ENCODE data around the gene GTSE1.

Gene GTSE1

DNA sequence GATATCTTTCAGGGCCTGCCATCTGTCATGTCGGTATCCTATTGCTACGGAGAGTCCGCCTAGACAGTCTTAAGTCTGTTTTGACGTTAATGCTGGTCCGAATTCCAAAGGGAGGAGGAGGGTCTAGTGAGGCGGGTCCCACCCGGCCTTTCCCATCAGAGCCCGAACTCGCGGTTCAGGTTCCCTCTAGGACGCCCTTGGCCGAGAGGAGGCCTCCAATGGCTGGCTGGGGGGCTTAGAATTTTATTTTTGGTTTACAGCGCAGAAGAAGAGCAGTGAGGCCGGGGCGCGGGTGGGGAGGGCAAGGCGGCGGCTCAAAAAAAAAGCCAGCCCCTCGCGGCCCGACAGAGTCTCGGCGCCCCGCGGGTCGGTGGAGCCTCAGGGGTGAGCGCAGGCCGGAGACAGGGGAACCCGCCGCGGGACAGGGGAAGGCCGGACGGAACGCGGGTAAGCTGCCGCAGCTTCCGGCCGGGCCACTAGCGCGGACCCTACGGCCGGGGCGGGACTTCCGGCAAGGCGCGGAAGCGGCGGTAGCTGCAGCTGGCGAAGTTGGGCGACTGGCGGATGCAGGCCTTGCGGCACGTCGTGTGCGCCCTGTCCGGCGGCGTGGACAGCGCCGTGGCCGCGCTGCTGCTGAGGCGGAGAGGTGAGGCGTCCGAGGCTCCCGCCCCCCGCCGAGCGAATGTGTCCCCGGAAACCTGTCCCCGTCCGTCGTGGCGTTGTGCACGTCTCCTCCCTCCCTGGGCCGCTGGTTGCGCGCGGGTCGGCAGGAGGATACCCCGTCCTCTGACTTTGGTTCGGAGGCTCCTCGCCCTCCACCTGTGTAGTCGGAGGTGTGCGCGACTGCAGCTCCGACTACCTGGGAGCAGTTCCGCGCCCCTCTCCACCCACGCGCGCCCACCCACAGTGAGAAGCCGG is 38.8 kb downstream of the GTSE1 start, which contains the start of gene TRMU:
Gene TRMU, plus strand, starts transcription at position 514 of the 918 bp plus-strand sequence. Its CDS starts 51 bp downstream, at position 565.
- Histone ChIP-seq H3K27me3 (ENCODE audit: insufficient read depth, low read length) (no peaks in the 10 kb centered on the region), H3K36me3 (ENCODE audit: insufficient read depth, low read length) (peaks cover 44% of the 10 kb centered on the region), H2AFZ (ENCODE audit: low read depth, low read length) (peak within 1 kb of the TSS; percentile 92), H3K9me3 (ENCODE audit: low read length) (no peaks in the 10 kb centered on the region), H3K4me3 (ENCODE audit: low read length) (peak within 1 kb of the TSS; percentile 71), H3K4me1 (ENCODE audit: insufficient read depth, low read length) (peaks cover 9% of the 10 kb centered on the region)

DNA sequence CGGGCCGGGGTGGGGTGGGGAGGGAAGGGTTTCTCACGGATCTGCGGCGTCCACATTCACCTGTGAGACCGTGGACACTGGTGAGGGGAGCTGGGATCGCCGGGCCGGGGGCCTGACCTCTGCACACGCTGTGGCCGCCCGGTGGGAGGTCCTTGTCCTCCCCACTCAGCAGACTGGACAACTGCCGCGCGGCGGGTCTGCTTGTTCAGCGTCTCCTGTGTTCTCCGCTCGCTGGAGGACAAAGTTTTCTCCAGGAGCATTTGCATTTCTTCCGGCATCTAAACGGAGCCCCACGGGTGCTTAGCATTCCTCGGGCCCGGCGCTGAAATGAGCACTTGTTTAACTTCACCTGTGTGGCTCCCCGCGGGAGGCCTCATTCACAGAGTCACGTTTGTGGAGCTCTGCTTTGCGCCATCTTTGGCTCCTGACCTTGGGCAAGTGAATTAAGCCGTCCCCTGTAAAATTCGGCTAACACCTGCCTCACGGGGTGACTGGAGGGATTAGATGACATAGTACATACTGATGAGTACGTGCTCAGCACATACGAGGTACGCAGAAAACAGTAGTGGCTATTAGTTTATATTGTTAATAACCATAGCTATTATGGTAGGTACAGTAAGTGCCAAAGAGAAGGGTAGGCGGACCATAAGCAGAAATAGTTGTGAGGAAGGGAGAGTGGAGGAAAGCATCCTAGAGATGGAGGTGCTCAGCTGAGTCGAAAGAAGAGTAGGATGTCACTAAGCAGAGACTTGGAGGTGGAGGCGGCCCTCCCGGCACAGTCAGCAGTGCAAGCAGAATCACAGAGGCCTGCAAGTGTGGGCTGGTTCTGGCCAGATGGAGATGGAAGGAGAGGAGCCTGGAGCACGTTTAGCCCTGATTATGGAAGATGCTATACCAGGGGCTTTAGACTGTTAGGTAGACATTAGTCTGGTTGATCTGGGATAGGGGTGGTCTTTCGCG is 39.7 kb downstream of the GTSE1 start:
- peak overlapping the region; percentile 71 for H3K4me3 ChIP-seq (ENCODE audit: low read length)
- H2AFZ ChIP-seq (ENCODE audit: low read depth, low read length): peak overlapping the region; percentile 40
- H3K9me3 ChIP-seq (ENCODE audit: low read length): no peaks in the 10 kb centered on the region
- H3K36me3 ChIP-seq (ENCODE audit: insufficient read depth, low read length): peaks cover 42% of the 10 kb centered on the region
- peaks cover 9% of the 10 kb centered on the region for H3K4me1 ChIP-seq (ENCODE audit: insufficient read depth, low read length)
- H3K27me3 ChIP-seq (ENCODE audit: insufficient read depth, low read length): no peaks in the 10 kb centered on the region

DNA sequence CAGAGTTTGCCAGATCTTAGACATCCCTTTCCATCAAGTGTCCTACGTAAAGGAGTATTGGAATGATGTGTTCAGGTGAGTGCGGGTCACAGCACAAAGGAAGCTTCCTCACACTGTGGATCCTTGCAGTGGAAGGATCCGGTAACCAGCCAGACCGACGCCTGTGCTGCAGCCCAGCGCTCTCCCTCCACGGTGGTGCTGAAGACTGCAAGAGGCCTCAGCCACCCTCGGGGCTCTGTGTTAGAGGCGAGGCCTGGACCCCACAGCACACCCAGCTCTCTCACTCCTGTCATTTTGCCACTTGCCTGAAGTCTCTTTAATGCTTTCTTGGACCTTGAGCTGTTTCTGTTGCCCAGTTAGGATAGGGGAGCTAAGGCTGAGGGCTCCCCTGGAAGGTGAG is 41.2 kb downstream of the GTSE1 start:
- H3K9me3 ChIP-seq (ENCODE audit: low read length): no peaks in the 10 kb centered on the region
- H2AFZ ChIP-seq (ENCODE audit: low read depth, low read length): no peak overlapping the region
- H3K36me3 ChIP-seq (ENCODE audit: insufficient read depth, low read length): peaks cover 46% of the 10 kb centered on the region
- peaks cover 9% of the 10 kb centered on the region for H3K4me1 ChIP-seq (ENCODE audit: insufficient read depth, low read length)
- no peak overlapping the region for H3K4me3 ChIP-seq (ENCODE audit: low read length)
- no peaks in the 10 kb centered on the region for H3K27me3 ChIP-seq (ENCODE audit: insufficient read depth, low read length)

GRCh38 chr22:46338636-46339035 is 42.0 kb downstream of the GTSE1 start:
- Histone ChIP-seq H2AFZ (ENCODE audit: low read depth, low read length) (no peak overlapping the region), H3K9me3 (ENCODE audit: low read length) (no peaks in the 10 kb centered on the region), H3K27me3 (ENCODE audit: insufficient read depth, low read length) (no peaks in the 10 kb centered on the region), H3K36me3 (ENCODE audit: insufficient read depth, low read length) (peaks cover 50% of the 10 kb centered on the region), H3K4me3 (ENCODE audit: low read length) (no peak overlapping the region), H3K4me1 (ENCODE audit: insufficient read depth, low read length) (peaks cover 12% of the 10 kb centered on the region)

- Histone ChIP-seq H3K9me3 (ENCODE audit: low read length) (no peaks in the 10 kb centered on the region), H3K36me3 (ENCODE audit: insufficient read depth, low read length) (peaks cover 62% of the 10 kb centered on the region), H3K4me3 (ENCODE audit: low read length) (no peak overlapping the region), H2AFZ (ENCODE audit: low read depth, low read length) (no peak overlapping the region), H3K4me1 (ENCODE audit: insufficient read depth, low read length) (peaks cover 12% of the 10 kb centered on the region), H3K27me3 (ENCODE audit: insufficient read depth, low read length) (no peaks in the 10 kb centered on the region)
Observed at GRCh38 chr22:46339956-46340355, 43.3 kb downstream of the GTSE1 start.

- Histone ChIP-seq H3K9me3 (ENCODE audit: low read length) (no peaks in the 10 kb centered on the region), H3K4me1 (ENCODE audit: insufficient read depth, low read length) (peaks cover 12% of the 10 kb centered on the region), H3K4me3 (ENCODE audit: low read length) (no peak overlapping the region), H2AFZ (ENCODE audit: low read depth, low read length) (no peak overlapping the region), H3K27me3 (ENCODE audit: insufficient read depth, low read length) (no peaks in the 10 kb centered on the region), H3K36me3 (ENCODE audit: insufficient read depth, low read length) (peaks cover 68% of the 10 kb centered on the region)
Observed at GRCh38 chr22:46340676-46341075, 44.0 kb downstream of the GTSE1 start.

GRCh38 chr22:46346680-46347405 is 50.2 kb downstream of the GTSE1 start:
- Histone ChIP-seq H3K9me3 (ENCODE audit: low read length) (no peaks in the 10 kb centered on the region), H3K4me1 (ENCODE audit: insufficient read depth, low read length) (peaks cover 4% of the 10 kb centered on the region), H3K27me3 (ENCODE audit: insufficient read depth, low read length) (no peaks in the 10 kb centered on the region), H3K36me3 (ENCODE audit: insufficient read depth, low read length) (peaks cover 80% of the 10 kb centered on the region), H2AFZ (ENCODE audit: low read depth, low read length) (no peak overlapping the region), H3K4me3 (ENCODE audit: low read length) (no peak overlapping the region)

- Histone ChIP-seq H3K9me3 (ENCODE audit: low read length) (no peaks in the 10 kb centered on the region), H3K4me3 (ENCODE audit: low read length) (no peak overlapping the region), H3K27me3 (ENCODE audit: insufficient read depth, low read length) (no peaks in the 10 kb centered on the region), H2AFZ (ENCODE audit: low read depth, low read length) (no peak overlapping the region), H3K4me1 (ENCODE audit: insufficient read depth, low read length) (peaks cover 4% of the 10 kb centered on the region), H3K36me3 (ENCODE audit: insufficient read depth, low read length) (peaks cover 83% of the 10 kb centered on the region)
Observed at GRCh38 chr22:46347646-46348045, 51.0 kb downstream of the GTSE1 start.

GRCh38 chr22:46348099-46348695 is 51.5 kb downstream of the GTSE1 start:
- Histone ChIP-seq H3K36me3 (ENCODE audit: insufficient read depth, low read length) (peaks cover 86% of the 10 kb centered on the region), H3K27me3 (ENCODE audit: insufficient read depth, low read length) (no peaks in the 10 kb centered on the region), H3K9me3 (ENCODE audit: low read length) (no peaks in the 10 kb centered on the region), H3K4me1 (ENCODE audit: insufficient read depth, low read length) (peaks cover 4% of the 10 kb centered on the region), H2AFZ (ENCODE audit: low read depth, low read length) (no peak overlapping the region), H3K4me3 (ENCODE audit: low read length) (no peak overlapping the region)

DNA sequence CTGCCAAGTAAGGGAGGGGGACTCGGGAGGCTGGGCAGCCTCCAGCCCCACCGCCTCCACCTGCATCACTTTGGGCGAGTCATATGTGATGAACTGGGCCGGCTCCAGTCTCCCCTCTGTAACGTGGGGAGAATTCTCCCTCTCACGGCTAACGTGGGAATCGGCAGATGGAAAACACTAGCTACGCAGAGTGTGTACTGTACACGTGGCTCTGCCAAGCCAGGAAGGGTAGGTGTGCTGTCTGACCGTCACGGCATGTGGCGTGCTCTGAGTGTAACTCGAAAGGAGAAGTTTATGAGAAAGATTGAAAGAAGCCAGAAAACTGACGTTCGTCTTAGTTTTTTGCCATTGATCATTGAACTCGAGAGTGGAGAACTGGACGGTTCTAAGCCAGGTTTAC is 52.6 kb downstream of the GTSE1 start:
- H3K4me1 ChIP-seq (ENCODE audit: insufficient read depth, low read length): no peaks in the 10 kb centered on the region
- H3K36me3 ChIP-seq (ENCODE audit: insufficient read depth, low read length): peaks cover 84% of the 10 kb centered on the region
- H3K4me3 ChIP-seq (ENCODE audit: low read length): no peak overlapping the region
- H2AFZ ChIP-seq (ENCODE audit: low read depth, low read length): no peak overlapping the region
- H3K9me3 ChIP-seq (ENCODE audit: low read length): no peaks in the 10 kb centered on the region
- no peaks in the 10 kb centered on the region for H3K27me3 ChIP-seq (ENCODE audit: insufficient read depth, low read length)

- no peaks in the 10 kb centered on the region for H3K27me3 ChIP-seq (ENCODE audit: insufficient read depth, low read length)
- no peak overlapping the region for H3K4me3 ChIP-seq (ENCODE audit: low read length)
- H2AFZ ChIP-seq (ENCODE audit: low read depth, low read length): no peak overlapping the region
- H3K9me3 ChIP-seq (ENCODE audit: low read length): no peaks in the 10 kb centered on the region
- H3K4me1 ChIP-seq (ENCODE audit: insufficient read depth, low read length): no peaks in the 10 kb centered on the region
- peaks cover 84% of the 10 kb centered on the region for H3K36me3 ChIP-seq (ENCODE audit: insufficient read depth, low read length)
Observed at GRCh38 chr22:46349681-46350080, 53.0 kb downstream of the GTSE1 start.

DNA sequence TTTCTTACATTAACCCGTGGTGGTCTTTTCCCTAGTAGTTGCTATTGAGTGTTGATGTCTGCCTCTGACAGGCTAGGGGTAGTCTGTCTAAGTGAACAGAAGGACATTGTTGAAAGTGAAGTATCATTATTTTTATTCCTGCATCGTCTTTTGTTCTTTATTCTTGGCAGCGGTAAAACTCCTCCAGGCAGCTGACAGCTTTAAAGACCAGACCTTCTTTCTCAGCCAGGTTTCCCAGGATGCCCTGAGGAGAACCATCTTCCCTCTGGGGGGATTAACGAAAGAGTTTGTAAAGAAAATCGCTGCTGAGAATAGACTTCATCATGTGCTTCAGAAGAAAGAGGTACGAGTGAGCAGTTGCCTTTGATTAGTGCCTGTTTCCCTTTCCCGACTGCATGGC is 53.5 kb downstream of the GTSE1 start:
- H3K4me3 ChIP-seq (ENCODE audit: low read length): no peak overlapping the region
- no peaks in the 10 kb centered on the region for H3K9me3 ChIP-seq (ENCODE audit: low read length)
- H3K36me3 ChIP-seq (ENCODE audit: insufficient read depth, low read length): peaks cover 85% of the 10 kb centered on the region
- H3K27me3 ChIP-seq (ENCODE audit: insufficient read depth, low read length): no peaks in the 10 kb centered on the region
- H3K4me1 ChIP-seq (ENCODE audit: insufficient read depth, low read length): no peaks in the 10 kb centered on the region
- H2AFZ ChIP-seq (ENCODE audit: low read depth, low read length): no peak overlapping the region

All from neuron (in vitro differentiated cells).